ENCODE measurements around the gene CEP57.
"Not testable (repeated sequence)": the region's sequence is repeated elsewhere in the genome, so short reads cannot be mapped to it uniquely, and the experiment has no call there.

Gene CEP57

DNA sequence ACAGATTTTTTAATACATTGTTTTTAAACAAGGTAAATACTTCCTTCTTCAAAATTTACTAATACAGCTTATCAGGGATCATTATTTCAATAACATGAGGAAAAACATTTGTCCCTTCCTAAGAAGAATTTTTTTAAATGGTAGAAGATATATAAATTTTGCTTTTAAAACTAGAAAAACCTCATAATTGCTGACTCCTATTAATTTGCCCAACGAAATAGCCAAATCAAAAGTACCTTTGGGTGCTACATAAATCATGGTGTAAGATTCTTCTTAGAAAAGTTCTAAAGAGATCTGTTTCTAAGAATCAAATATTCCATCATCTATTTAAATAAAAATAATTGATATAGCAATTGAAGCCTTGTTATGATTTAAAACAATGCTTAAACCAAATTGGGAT lies 54.9 kb downstream of the CEP57 start:
- DNase-seq (ENCODE audit: low spot score), result no peak
- ChIA-PET CTCF (interaction anchor here (0.7 kb wide), 1 partner anchor 549 kb away, joined by 3 read pairs; no protein-coding TSS in a partner anchor), POLR2A (ENCODE audit: low non-redundant PET) (interaction anchor here (0.6 kb wide), 1 partner anchor 56 kb away, joined by 3 read pairs; the partner anchor contains the start of gene FAM76B)
- no peak overlapping the region for H3K27ac ChIP-seq
- TF ChIP-seq, protein P1, sequence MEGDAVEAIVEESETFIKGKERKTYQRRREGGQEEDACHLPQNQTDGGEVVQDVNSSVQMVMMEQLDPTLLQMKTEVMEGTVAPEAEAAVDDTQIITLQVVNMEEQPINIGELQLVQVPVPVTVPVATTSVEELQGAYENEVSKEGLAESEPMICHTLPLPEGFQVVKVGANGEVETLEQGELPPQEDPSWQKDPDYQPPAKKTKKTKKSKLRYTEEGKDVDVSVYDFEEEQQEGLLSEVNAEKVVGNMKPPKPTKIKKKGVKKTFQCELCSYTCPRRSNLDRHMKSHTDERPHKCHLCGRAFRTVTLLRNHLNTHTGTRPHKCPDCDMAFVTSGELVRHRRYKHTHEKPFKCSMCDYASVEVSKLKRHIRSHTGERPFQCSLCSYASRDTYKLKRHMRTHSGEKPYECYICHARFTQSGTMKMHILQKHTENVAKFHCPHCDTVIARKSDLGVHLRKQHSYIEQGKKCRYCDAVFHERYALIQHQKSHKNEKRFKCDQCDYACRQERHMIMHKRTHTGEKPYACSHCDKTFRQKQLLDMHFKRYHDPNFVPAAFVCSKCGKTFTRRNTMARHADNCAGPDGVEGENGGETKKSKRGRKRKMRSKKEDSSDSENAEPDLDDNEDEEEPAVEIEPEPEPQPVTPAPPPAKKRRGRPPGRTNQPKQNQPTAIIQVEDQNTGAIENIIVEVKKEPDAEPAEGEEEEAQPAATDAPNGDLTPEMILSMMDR (conservative IDR thresholded peaks at IDR 0.05; ENCODE audit: low read depth), result no peak

DNA sequence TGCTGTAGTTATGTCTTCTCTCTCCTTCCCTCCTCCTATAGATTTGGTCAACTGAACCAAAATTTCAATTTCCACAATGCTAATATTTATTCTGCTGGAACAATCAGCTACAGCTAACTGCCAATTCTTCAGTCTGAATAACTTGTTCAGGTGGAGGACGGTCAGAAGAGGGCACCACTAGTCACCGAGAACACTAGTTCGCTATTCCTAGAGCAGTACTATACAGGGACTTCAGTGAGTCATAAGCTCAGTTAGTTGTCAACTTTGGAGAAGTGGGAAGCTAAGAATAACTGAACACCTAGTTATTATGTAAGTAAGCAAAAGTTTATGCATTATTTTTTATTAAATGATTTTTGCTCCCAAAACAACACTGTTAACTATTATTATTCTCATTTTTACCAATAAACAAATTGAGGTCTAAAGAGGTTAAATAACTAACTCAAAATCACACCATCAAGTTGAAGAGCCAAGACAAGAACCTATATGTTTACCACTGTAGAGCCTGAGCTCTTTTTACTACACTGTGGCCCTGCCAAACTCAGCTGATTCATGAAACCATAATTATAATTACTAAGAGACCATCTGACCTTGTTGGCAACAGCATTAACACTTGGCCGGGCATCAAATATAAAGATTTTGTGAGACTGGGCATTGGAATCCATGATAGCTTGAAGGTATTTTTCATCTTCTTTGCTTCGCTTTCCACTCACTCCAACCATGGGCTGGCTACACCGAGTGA lies 59.0 kb downstream of the CEP57 start:
- peak; percentile 43 for DNase-seq (ENCODE audit: low spot score)
- CTCF ChIA-PET, result interaction anchor here (0.5 to 1.8 kb wide), 6 partner anchors 9 to 995 kb away, joined by 3 to 16 read pairs (median 5); partner anchors contain the start of gene MAML2
- POLR2A ChIA-PET (ENCODE audit: low non-redundant PET), result no interaction called here
- no peak overlapping the region for H3K27ac ChIP-seq
- TF ChIP-seq, protein P1 (conservative IDR thresholded peaks at IDR 0.05; ENCODE audit: low read depth), result peak; percentile 42; the same call in 1 of the 2 replicates

DNA sequence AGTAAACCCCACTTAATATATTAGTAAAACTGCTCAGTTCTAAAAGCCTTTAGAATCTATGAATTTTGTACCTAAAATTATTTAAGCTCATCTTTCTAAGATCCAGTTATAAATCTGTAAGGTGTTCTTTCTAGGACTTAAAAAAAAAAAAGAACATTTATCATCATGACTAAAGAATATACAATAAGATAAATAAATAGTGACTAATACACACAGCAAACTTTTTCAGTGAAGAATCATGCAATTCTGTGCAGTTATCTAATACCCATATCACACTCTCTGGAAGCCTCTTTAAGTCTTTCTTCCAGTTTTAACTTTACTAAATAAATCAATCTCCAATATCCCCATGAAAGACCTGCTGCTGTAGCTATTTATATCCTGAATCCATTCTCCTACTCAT lies 59.8 kb downstream of the CEP57 start:
- no peak overlapping the region for H3K27ac ChIP-seq
- TF ChIP-seq, protein P1 (conservative IDR thresholded peaks at IDR 0.05; ENCODE audit: low read depth), result no peak
- ChIA-PET CTCF (interaction anchor here (0.5 to 1.8 kb wide), 3 partner anchors 218 to 589 kb away, joined by 4 to 16 read pairs (median 9); partner anchors contain the start of gene MAML2), POLR2A (ENCODE audit: low non-redundant PET) (no interaction called here)
- no peak for DNase-seq (ENCODE audit: low spot score)

DNA sequence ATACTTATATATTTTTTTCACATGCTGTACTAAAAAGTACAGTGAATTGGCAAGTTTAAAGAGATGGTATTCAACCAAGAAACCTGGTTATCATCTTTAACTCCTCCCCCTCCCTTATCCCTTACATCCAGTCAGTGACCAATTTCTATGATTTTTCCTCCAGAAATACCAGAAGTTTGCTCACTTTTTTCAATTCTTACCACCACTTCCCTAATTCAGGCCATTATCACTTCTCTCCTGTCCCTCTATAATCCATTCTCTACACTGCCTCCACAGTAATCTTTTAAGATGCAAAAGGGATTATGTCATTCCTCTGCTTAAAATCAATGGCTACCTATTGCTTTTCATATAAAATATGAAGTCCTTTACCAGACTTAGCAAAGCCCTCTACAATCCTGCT lies 62.8 kb downstream of the CEP57 start:
- DNase-seq (ENCODE audit: low spot score), result no peak
- TF ChIP-seq, protein P1 (conservative IDR thresholded peaks at IDR 0.05; ENCODE audit: low read depth), result no peak
- ChIA-PET POLR2A (ENCODE audit: low non-redundant PET) (no interaction called here), CTCF (no interaction called here)
- no peak overlapping the region for H3K27ac ChIP-seq

DNA sequence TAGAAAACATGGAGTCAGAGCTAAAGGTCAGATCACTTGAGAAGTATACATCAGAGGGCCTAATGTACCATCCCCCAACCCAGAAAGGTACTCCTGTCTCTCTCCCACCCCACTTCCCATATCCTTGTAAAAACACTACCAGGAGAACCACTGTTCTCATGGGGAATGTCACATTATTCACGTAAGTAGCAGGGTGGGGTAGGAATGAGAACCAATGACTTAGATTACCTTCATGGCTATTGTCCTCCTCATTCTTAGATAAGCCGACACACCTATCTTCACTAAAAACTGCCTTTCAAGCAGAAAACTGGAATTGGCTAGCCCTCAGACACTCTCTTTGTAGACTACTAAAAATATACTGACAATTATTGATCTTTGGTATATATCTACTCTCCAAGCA lies 63.6 kb downstream of the CEP57 start:
- POLR2A ChIA-PET (ENCODE audit: low non-redundant PET), result no interaction called here
- CTCF ChIA-PET, result no interaction called here
- no peak overlapping the region for H3K27ac ChIP-seq
- TF ChIP-seq, protein P1 (conservative IDR thresholded peaks at IDR 0.05; ENCODE audit: low read depth), result no peak
- DNase-seq (ENCODE audit: low spot score), result no peak

DNA sequence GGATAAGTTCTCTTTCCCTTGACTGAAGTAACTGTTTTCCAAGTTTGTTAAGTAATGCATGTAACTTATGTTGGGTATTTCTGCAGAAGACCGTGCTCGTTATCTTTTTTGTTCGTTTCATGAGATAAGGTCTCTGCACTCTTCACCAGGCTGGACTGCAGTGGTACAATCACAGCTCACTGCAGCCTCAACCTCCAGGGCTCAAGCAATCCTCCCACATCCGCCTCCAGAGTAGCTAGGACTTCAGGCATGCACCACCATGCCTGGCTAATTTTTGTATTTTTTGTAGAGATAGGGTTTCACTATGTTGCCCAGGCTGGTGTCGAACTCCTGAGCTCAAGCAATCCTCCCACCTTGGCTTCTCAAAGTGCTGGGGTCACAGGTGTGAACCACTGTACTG lies 64.1 kb downstream of the CEP57 start:
- DNase-seq (ENCODE audit: low spot score); POLR2A ChIA-PET (ENCODE audit: low non-redundant PET); H3K27ac ChIP-seq: not testable (repeated sequence)
- CTCF ChIA-PET, result interaction anchor here (0.9 kb wide), 1 partner anchor 489 kb away, joined by 3 read pairs; no protein-coding TSS in a partner anchor

DNA sequence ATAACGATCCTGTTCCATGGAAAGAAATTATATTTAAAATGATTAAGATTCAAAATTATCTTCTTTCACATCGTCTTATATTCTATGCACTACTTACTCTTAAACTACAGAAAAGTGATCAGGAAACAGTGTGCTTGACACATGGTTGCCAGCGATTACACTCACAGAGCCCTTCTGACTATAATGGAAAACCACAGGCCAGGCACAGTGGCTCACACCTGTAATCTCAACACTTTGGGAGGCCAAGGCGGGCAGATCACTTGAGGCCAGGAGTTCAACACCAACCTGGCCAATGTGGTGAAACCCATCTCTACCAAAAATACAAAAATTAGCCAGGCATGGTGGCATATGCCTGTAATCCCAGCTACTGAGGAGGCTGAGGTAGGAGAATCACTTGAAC lies 69.7 kb downstream of the CEP57 start:
- H3K27ac ChIP-seq; CTCF ChIA-PET; POLR2A ChIA-PET (ENCODE audit: low non-redundant PET); DNase-seq (ENCODE audit: low spot score): not testable (repeated sequence)
